ENCODE data around the gene ARPC5L.
"Not testable (repeated sequence)": the region's sequence is repeated elsewhere in the genome, so short reads cannot be mapped to it uniquely, and the experiment has no call there.

ARPC5L gene

GRCh38 chr9:124861342-124862229 is at the start of gene ARPC5L, which contains the start of gene RPL35:
TSS of gene ARPC5L (plus strand) at chr9:124862130. CDS start at chr9:124869291, 7,161 bp downstream.
TSS of gene RPL35 (minus strand) at chr9:124861957. CDS start at chr9:124861912, 45 bp downstream.
- DNase-seq: peak; percentile 86

GRCh38 chr9:124812441-124812876 is 49.5 kb upstream of the ARPC5L start:
- DNase-seq: peak; percentile 55

- no peak for DNase-seq
Observed at GRCh38 chr9:124813041-124813440, 48.9 kb upstream of the ARPC5L start.

DNA sequence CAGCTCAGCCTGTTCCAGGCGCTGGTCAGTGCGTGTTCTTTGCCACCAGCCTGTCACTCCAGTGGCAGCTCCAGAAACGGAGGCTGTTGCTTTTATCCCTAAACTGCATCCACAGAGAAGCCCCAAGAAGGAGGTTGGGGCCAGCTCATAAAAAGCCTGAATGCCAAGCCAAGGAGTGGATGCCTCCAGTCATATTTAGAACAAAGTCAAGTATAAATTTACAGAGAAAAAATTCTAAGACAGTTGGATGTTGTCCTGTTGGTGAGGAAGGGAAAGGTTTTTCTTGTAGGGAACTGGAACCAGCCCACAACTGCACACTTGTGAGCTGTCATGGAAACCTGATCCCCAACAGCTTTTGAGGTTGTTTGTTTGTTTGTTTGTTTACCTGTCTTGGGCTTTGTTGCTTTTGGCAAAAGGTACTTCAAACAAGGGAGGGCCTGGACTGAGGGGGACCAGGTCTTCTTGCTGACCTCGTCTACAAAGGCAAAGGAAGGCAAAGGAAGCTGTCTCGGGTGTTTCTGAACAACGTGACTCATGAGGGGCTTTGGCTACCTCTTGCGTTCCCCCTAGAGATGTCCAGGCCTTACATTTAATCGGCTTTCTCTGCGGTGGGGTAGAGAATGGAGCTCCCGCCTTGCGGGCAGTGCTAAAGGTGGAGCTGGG is 48.3 kb upstream of the ARPC5L start:
- DNase-seq: no peak

- no peak for DNase-seq
Observed at GRCh38 chr9:124814164-124814535, 47.8 kb upstream of the ARPC5L start.

GRCh38 chr9:124815601-124816000 is 46.3 kb upstream of the ARPC5L start:
- no peak for DNase-seq

DNA sequence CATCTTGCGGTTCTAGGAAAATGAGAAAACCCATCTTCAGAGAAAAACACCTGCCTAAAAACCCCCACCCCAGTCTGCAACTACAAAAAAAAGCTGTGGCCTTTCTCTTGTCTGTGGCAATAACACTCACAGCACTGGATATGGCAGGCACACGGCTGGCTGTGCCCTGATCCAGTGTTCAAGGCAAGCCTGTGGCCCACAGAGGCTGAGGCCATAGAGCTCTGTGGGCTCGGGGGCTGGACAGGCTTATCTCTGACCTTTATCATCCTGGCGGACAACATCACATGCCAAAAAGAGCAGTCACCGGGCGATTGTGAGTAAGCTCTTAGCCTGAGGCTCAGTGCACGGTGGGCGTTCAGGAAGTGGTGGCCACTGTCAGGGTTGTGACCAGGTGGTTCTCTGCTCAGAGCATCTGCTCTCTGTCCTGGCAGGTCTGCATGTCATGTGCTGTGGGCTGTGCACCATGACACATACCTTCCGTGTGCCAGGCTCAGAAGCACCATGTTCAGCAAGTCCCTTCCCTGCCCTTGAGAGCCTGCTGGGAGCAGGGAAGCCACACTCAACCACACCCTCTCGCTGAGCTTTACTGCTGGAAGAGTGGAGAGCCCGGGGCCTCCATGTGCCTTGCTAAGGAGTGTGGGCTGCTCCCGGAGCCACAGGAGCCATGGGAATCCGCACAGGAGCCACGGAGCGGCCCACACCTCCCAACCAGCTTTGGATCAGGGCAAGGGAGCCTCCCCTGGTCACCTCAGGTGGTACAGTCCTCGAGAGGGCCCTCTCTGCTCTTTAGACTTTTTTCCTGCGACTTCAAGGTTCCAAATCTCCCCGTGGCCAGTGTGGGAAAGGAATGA is 43.3 kb upstream of the ARPC5L start:
- peak; percentile 32 for DNase-seq

- no peak for DNase-seq
Observed at GRCh38 chr9:124820698-124821623, 41.0 kb upstream of the ARPC5L start.

GRCh38 chr9:124828489-124829333 is 33.2 kb upstream of the ARPC5L start:
- no peak for DNase-seq

- no peak for DNase-seq
Observed at GRCh38 chr9:124829334-124829669, 32.6 kb upstream of the ARPC5L start.

DNA sequence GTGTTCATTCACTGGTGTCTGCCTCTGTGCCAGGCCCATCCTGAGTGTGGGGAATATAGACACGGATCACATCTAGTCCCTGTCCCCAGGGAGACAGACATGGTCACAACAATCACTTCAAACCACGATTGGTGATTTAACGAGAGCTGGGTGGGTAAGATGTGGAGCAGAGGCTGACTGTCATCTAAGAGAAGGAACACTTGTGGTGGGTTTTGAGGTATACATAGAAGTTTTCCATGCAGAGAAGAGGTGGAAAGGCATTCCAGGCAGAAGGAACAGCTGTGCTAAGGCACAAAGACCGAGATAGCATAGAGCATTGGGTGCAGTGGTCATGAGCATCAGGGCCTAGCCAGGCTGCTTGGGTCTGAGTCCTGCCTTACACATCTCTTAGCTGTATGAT is 31.3 kb upstream of the ARPC5L start:
- no peak for DNase-seq

GRCh38 chr9:124831642-124832364 is 30.1 kb upstream of the ARPC5L start:
- peak; percentile 15 for DNase-seq

DNA sequence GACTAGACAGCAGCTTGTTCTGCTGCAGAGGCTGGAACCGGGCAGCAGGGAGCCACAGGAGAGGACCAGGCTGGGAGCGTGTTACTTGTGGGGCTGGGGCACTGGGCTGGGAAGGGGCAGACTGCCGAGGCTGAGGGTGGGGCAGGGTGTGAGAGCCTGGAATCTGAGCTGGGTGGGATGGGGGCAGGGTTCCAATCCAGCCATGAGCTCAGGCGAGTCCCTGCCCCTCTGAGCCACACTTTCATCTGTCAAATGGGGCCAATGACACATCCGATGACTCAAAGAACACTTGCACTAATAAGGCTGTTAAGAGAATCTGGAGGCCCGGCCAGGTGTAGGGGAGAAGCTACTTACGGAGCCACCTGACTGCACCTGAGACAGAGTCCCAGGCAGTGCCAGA is 27.3 kb upstream of the ARPC5L start:
- no peak for DNase-seq

- no peak for DNase-seq
Observed at GRCh38 chr9:124835026-124835557, 26.8 kb upstream of the ARPC5L start.

DNA sequence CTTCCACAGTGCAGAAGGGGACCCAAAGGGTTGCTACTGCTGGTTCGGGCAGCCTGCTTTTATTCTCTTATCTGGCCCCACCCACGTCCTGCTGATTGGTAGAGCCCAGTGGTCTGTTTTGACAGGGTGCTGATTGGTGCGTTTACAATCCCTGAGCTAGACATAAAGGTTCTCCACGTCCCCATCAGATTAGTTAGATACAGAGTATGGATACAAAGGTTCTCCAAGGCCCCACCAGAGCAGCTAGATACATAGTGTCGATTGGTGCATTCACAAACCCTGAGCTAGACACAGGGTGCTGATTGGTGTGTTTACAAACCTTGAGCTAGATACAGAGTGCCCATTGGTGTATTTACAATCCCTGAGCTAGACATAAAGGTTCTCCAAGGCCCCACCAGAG is 23.8 kb upstream of the ARPC5L start:
- not testable (repeated sequence) for DNase-seq

GRCh38 chr9:124838567-124839275 is 23.2 kb upstream of the ARPC5L start:
- DNase-seq: not testable (repeated sequence)

GRCh38 chr9:124839612-124840299 is 22.2 kb upstream of the ARPC5L start:
- DNase-seq: no peak

DNA sequence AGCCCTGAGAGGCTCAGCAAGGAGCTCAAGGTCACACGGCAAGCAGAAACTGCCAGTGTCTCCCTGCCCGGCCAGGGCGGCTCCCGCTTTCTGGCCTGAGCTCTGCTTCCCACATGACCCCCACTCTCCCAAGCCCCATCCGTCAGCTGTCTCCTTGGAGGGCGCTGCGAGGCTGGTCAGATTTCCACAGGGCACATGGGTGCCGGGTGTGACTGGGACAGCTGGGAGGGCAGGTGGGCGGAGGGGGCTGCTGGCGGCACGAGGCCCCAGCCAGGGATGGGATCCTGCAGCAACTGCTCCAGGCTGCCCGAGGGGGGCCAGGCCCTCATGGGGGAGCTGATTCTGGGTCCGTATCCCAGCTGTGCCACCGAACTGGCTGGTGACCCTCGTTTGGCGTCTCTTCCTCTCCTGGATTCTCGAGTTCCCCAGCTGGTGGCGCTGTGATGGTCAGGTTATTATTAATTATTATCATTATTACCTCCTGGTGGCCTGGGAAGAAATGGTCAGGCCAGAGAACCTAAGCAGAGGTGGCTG is 21.6 kb upstream of the ARPC5L start:
- no peak for DNase-seq

Measured in MV-4-11 (cell line).